GM23338 (cell line): ENCODE results near the gene TNFRSF1A. TPM values are rescaled to one million over a fixed set of nuclear protein-coding genes. Genes with fewer than 3 reads are reported as not detected.

Source experiments
- ATAC-seq: fragments of 200-7000 bp; cut with Tn5 transposase; 3 replicates; pipeline ENCODE4 v1.9.1; 2020
- DNase-seq: peaks from one replicate; pipeline ENCODE4 v3.0.0-alpha.2; 2015; ENCODE audit warnings: low spot score
- H2AFZ ChIP-seq: fragments of 200-600 bp; sonication (generic); 2 replicates; pipeline ENCODE4 v1.8.0; 2016; ENCODE audit warnings: antibody characterized with exemption, mild to moderate bottlenecking, moderate library complexity
- H3F3A ChIP-seq: fragments of 200-600 bp; sonication (generic); replicated peaks from 2 replicates; pipeline ENCODE4 v1.8.0; 2017; ENCODE audit warnings: antibody characterized with exemption, mixed run types, low read depth
- H3K27ac ChIP-seq: fragments of 200-600 bp; sonication (generic); 2 replicates; pipeline ENCODE4 v1.6.1; 2016; ENCODE audit warnings: low read depth
- H3K27me3 ChIP-seq: fragments of 200-600 bp; sonication (generic); 2 replicates; pipeline ENCODE4 v1.8.0; 2016; ENCODE audit warnings: mild to moderate bottlenecking, mixed run types, moderate library complexity; ENCODE audit not compliant: insufficient read depth
- H3K36me3 ChIP-seq: fragments of 200-600 bp; sonication (generic); 2 replicates; pipeline ENCODE4 v1.8.0; 2016; ENCODE audit warnings: mild to moderate bottlenecking; ENCODE audit not compliant: insufficient read depth
- H3K4me1 ChIP-seq: fragments of 200-600 bp; sonication (generic); 2 replicates; pipeline ENCODE4 v1.8.0; 2016; ENCODE audit warnings: mild to moderate bottlenecking, moderate library complexity; ENCODE audit not compliant: insufficient read depth
- H3K4me2 ChIP-seq: fragments of 200-600 bp; sonication (generic); 2 replicates; pipeline ENCODE4 v1.7.1; 2017; ENCODE audit warnings: mixed run types
- H3K4me3 ChIP-seq: fragments of 200-600 bp; sonication (generic); 2 replicates; pipeline ENCODE4 v1.6.1; 2016; ENCODE audit warnings: mixed run types
- H3K79me2 ChIP-seq: fragments of 200-600 bp; sonication (generic); replicated peaks from 2 replicates; pipeline ENCODE4 v1.8.0; 2017; ENCODE audit warnings: mild to moderate bottlenecking; ENCODE audit not compliant: insufficient read depth
- H3K9me2 ChIP-seq: fragments of 200-600 bp; sonication (generic); 2 replicates; pipeline ENCODE4 v1.8.0; 2017; ENCODE audit not compliant: insufficient read depth
- H4K20me1 ChIP-seq: fragments of 200-600 bp; sonication (generic); replicated peaks from 2 replicates; pipeline ENCODE4 v1.8.0; 2017; ENCODE audit warnings: mild to moderate bottlenecking; ENCODE audit not compliant: insufficient read depth
- H3K27ac Mint-ChIP-seq: 2 replicates; pipeline ENCODE4 v1.8.0; 2020; ENCODE audit warnings: inconsistent platforms, mild to moderate bottlenecking, moderate library complexity, mixed read lengths
- H3K27me3 Mint-ChIP-seq: 3 replicates; pipeline ENCODE4 v1.8.0; 2022; ENCODE audit warnings: low read depth, mild to moderate bottlenecking, moderate library complexity, mixed read lengths, inconsistent platforms; ENCODE audit not compliant: insufficient read depth, poor library complexity
- H3K36me3 Mint-ChIP-seq: 3 replicates; pipeline ENCODE4 v1.8.0; 2021; ENCODE audit warnings: low read depth, mild to moderate bottlenecking, inconsistent platforms, moderate library complexity, mixed read lengths
- H3K4me1 Mint-ChIP-seq: 3 replicates; pipeline ENCODE4 v1.8.0; 2020; ENCODE audit warnings: mild to moderate bottlenecking, inconsistent platforms, mixed read lengths
- H3K4me3 Mint-ChIP-seq: 3 replicates; pipeline ENCODE4 v1.8.0; 2021; ENCODE audit warnings: moderate library complexity, mild to moderate bottlenecking, inconsistent platforms, mixed read lengths
- H3K9me3 Mint-ChIP-seq: 3 replicates; pipeline ENCODE4 v1.8.0; 2020; ENCODE audit warnings: moderate library complexity, mild to moderate bottlenecking, inconsistent platforms, mixed read lengths
- CREB1 ChIP-seq: fragments of 250-450 bp; sonication (Bioruptor Pico); IDR thresholded peaks from 2 replicates; pipeline ENCODE4 v1.5.0; 2020; ENCODE audit warnings: low read depth, mild to moderate bottlenecking, moderate library complexity
- EZH2 ChIP-seq: fragments of 200-600 bp; sonication (generic); IDR thresholded peaks from one replicate; pipeline ENCODE4 v1.8.0; 2017; ENCODE audit warnings: antibody characterized with exemption, mild to moderate bottlenecking, low read depth; ENCODE audit not compliant: unreplicated experiment
- EZH2phosphoT487 ChIP-seq: fragments of 200-600 bp; sonication (generic); IDR thresholded peaks from one replicate; pipeline ENCODE4 v1.8.1; 2018; ENCODE audit warnings: antibody characterized with exemption; ENCODE audit not compliant: unreplicated experiment
- NANOG ChIP-seq: IDR thresholded peaks from 2 replicates; pipeline ENCODE4 v1.6.1; 2016; ENCODE audit warnings: antibody characterized with exemption, borderline replicate concordance
- STAT1 ChIP-seq: IDR thresholded peaks from one replicate; pipeline ENCODE4 v1.6.1; 2016; ENCODE audit warnings: antibody characterized with exemption; ENCODE audit not compliant: unreplicated experiment
- polyA plus RNA-seq: library from polyadenylated mRNA; unstranded; fragments of >200 nt; fragmentation: Nextera tagmentation; extraction: Ambion mirVana; gene quantifications from 2 replicates; pipeline ENCODE4 v1.2.1, GENCODE V29; 2016
- total RNA-seq: library from RNA; depleted of rRNA; stranded (reverse); fragments of >200 nt; shearing (Covaris generic); gene quantifications from 2 replicates; pipeline ENCODE4 v1.2.3, GENCODE V29; 2014
- TF ChIP-seq, protein P1 (sequence below): IDR thresholded peaks from 2 replicates; pipeline ENCODE4 v1.6.1; 2016; ENCODE audit warnings: antibody characterized with exemption
- TF ChIP-seq, protein P2 (sequence below): fragments of 250-450 bp; sonication (Bioruptor Pico); IDR thresholded peaks from 2 replicates; pipeline ENCODE4 v1.5.0; 2020; ENCODE audit warnings: mild to moderate bottlenecking, moderate library complexity

Gene TNFRSF1A
- total and polyA plus RNA-seq, 2 experiments from 2014 or later = 24.3 to 43.4 TPM

- Histone ChIP-seq H4K20me1 (no peaks in the 10 kb centered on the region), H3K4me1 (peaks cover 33% of the 10 kb centered on the region), H3K27ac (peak overlapping the region; percentile 88), H3K79me2 (no peaks in the 10 kb centered on the region), H2AFZ (no peak overlapping the region), H3K4me3 (peak overlapping the region; percentile 22; the same call in 1 of the 2 replicates), H3K27me3 (no peaks in the 10 kb centered on the region), H3F3A (peaks cover 33% of the 10 kb centered on the region), H3K9me2 (no peaks in the 10 kb centered on the region), H3K36me3 (peaks cover 12% of the 10 kb centered on the region; the same call in 1 of the 2 replicates), H3K4me2 (peak overlapping the region; percentile 68)
- peaks cover 40% of the 10 kb centered on the region for H3K36me3 Mint-ChIP-seq
- no peak overlapping the region for H3K4me3 Mint-ChIP-seq
- peaks cover 63% of the 10 kb centered on the region for H3K4me1 Mint-ChIP-seq
- peak overlapping the region; percentile 90 for H3K27ac Mint-ChIP-seq
- peaks cover 41% of the 10 kb centered on the region for H3K27me3 Mint-ChIP-seq
- no peak for ATAC-seq
- TF ChIP-seq CREB1 = no peak
- TF ChIP-seq, protein P1, sequence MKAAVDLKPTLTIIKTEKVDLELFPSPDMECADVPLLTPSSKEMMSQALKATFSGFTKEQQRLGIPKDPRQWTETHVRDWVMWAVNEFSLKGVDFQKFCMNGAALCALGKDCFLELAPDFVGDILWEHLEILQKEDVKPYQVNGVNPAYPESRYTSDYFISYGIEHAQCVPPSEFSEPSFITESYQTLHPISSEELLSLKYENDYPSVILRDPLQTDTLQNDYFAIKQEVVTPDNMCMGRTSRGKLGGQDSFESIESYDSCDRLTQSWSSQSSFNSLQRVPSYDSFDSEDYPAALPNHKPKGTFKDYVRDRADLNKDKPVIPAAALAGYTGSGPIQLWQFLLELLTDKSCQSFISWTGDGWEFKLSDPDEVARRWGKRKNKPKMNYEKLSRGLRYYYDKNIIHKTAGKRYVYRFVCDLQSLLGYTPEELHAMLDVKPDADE = no peak
- TF ChIP-seq EZH2phosphoT487 = no peak
- no peak for TF ChIP-seq STAT1
- TF ChIP-seq, protein P2, sequence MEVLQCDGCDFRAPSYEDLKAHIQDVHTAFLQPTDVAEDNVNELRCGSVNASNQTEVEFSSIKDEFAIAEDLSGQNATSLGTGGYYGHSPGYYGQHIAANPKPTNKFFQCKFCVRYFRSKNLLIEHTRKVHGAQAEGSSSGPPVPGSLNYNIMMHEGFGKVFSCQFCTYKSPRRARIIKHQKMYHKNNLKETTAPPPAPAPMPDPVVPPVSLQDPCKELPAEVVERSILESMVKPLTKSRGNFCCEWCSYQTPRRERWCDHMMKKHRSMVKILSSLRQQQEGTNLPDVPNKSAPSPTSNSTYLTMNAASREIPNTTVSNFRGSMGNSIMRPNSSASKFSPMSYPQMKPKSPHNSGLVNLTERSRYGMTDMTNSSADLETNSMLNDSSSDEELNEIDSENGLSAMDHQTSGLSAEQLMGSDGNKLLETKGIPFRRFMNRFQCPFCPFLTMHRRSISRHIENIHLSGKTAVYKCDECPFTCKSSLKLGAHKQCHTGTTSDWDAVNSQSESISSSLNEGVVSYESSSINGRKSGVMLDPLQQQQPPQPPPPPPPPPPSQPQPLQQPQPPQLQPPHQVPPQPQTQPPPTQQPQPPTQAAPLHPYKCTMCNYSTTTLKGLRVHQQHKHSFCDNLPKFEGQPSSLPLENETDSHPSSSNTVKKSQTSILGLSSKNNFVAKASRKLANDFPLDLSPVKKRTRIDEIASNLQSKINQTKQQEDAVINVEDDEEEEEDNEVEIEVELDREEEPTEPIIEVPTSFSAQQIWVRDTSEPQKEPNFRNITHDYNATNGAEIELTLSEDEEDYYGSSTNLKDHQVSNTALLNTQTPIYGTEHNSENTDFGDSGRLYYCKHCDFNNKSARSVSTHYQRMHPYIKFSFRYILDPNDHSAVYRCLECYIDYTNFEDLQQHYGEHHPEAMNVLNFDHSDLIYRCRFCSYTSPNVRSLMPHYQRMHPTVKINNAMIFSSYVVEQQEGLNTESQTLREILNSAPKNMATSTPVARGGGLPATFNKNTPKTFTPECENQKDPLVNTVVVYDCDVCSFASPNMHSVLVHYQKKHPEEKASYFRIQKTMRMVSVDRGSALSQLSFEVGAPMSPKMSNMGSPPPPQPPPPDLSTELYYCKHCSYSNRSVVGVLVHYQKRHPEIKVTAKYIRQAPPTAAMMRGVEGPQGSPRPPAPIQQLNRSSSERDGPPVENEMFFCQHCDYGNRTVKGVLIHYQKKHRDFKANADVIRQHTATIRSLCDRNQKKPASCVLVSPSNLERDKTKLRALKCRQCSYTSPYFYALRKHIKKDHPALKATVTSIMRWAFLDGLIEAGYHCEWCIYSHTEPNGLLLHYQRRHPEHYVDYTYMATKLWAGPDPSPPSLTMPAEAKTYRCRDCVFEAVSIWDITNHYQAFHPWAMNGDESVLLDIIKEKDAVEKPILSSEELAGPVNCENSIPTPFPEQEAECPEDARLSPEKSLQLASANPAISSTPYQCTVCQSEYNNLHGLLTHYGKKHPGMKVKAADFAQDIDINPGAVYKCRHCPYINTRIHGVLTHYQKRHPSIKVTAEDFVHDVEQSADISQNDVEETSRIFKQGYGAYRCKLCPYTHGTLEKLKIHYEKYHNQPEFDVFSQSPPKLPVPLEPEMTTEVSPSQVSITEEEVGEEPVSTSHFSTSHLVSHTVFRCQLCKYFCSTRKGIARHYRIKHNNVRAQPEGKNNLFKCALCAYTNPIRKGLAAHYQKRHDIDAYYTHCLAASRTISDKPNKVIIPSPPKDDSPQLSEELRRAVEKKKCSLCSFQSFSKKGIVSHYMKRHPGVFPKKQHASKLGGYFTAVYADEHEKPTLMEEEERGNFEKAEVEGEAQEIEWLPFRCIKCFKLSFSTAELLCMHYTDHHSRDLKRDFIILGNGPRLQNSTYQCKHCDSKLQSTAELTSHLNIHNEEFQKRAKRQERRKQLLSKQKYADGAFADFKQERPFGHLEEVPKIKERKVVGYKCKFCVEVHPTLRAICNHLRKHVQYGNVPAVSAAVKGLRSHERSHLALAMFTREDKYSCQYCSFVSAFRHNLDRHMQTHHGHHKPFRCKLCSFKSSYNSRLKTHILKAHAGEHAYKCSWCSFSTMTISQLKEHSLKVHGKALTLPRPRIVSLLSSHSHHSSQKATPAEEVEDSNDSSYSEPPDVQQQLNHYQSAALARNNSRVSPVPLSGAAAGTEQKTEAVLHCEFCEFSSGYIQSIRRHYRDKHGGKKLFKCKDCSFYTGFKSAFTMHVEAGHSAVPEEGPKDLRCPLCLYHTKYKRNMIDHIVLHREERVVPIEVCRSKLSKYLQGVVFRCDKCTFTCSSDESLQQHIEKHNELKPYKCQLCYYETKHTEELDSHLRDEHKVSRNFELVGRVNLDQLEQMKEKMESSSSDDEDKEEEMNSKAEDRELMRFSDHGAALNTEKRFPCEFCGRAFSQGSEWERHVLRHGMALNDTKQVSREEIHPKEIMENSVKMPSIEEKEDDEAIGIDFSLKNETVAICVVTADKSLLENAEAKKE (CRISPR knock-in tag) = no peak
- no peak for TF ChIP-seq EZH2
- TF ChIP-seq NANOG = no peak
- H3K9me3 Mint-ChIP-seq = no peaks in the 10 kb centered on the region; the same call in 2 of the 3 replicates
- no peak for DNase-seq
These were observed 19.5 kb downstream of the TNFRSF1A start for GRCh38 chr12:6322352-6322751.
